Ascending aorta (tissue), 2 donors: ENCODE results near the gene TREM2. TPM values are rescaled to one million over a fixed set of nuclear protein-coding genes. Genes with fewer than 3 reads are reported as not detected.
"Not testable (repeated sequence)": the region's sequence is repeated elsewhere in the genome, so short reads cannot be mapped to it uniquely, and the experiment has no call there.

Source experiments
- DNase-seq, 2 donors: peaks; one replicate each; pipeline ENCODE4 v3.0.0-alpha.2; 2019; ENCODE audit warnings: low spot score in 2 of 2
- H3K27ac ChIP-seq, 2 donors: fragments of 200-600 bp; sonication (generic); one replicate each; pipeline ENCODE4 v1.5.1; 2016 to 2017; ENCODE audit warnings: mild to moderate bottlenecking in 1 of 2
- H3K27me3 ChIP-seq: fragments of 200-600 bp; sonication (generic); one replicate; pipeline ENCODE4 v1.5.1; 2017
- H3K36me3 ChIP-seq, 2 donors: fragments of 200-600 bp; sonication (generic); one replicate each; pipeline ENCODE4 v1.5.1; 2016
- H3K4me1 ChIP-seq, 2 donors: fragments of 200-600 bp; sonication (generic); one replicate each; pipeline ENCODE4 v1.5.1; 2016 to 2017; ENCODE audit warnings: mild to moderate bottlenecking in 1 of 2
- H3K4me3 ChIP-seq, 2 donors: fragments of 200-600 bp; sonication (generic); one replicate each; pipeline ENCODE4 v1.5.1; 2016 to 2017; ENCODE audit warnings: mild to moderate bottlenecking in 1 of 2
- H3K9me3 ChIP-seq, 2 donors: fragments of 200-600 bp; sonication (generic); one replicate each; pipeline ENCODE4 v1.5.1; 2016
- intact Hi-C: fragments of 100-400 bp; cut with DNase I; formaldehyde crosslinking; loops from one replicate; pipeline ENCODE4 v1.15.1; 2023
- total RNA-seq: library from RNA; depleted of rRNA; stranded (reverse); fragments of >200 nt; gene quantifications from one replicate; pipeline ENCODE4 v1.1.0, GENCODE V29; 2016
- TF ChIP-seq, protein P1 (sequence below), 3 experiments: fragments of 200-600 bp in 2 of 3; fragments of 450-650 bp in 1 of 3; sonication (generic) in 2 of 3; IDR thresholded peaks; one replicate each; pipeline ENCODE4 v1.5.1; 2016 to 2019; ENCODE audit warnings: antibody characterized with exemption in 3 of 3, mild to moderate bottlenecking in 1 of 3, moderate library complexity in 1 of 3

TREM2 gene
- total RNA-seq, 1 donor from 2014 or later, result 0.43 TPM

- no peak for DNase-seq
- intact Hi-C loops, result no loop called here
- Histone ChIP-seq H3K4me1 (no peaks in the 10 kb centered on the region), H3K27ac (no peak overlapping the region), H3K4me3 (no peak overlapping the region), H3K36me3 (no peaks in the 10 kb centered on the region), H3K27me3 (no peaks in the 10 kb centered on the region), H3K9me3 (no peaks in the 10 kb centered on the region)
- TF ChIP-seq, protein P1, sequence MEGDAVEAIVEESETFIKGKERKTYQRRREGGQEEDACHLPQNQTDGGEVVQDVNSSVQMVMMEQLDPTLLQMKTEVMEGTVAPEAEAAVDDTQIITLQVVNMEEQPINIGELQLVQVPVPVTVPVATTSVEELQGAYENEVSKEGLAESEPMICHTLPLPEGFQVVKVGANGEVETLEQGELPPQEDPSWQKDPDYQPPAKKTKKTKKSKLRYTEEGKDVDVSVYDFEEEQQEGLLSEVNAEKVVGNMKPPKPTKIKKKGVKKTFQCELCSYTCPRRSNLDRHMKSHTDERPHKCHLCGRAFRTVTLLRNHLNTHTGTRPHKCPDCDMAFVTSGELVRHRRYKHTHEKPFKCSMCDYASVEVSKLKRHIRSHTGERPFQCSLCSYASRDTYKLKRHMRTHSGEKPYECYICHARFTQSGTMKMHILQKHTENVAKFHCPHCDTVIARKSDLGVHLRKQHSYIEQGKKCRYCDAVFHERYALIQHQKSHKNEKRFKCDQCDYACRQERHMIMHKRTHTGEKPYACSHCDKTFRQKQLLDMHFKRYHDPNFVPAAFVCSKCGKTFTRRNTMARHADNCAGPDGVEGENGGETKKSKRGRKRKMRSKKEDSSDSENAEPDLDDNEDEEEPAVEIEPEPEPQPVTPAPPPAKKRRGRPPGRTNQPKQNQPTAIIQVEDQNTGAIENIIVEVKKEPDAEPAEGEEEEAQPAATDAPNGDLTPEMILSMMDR (IDR thresholded peaks at IDR 0.05), result no peak
Measured at GRCh38 chr6:41193884-41194283, 31.0 kb upstream of the TREM2 start.

DNA sequence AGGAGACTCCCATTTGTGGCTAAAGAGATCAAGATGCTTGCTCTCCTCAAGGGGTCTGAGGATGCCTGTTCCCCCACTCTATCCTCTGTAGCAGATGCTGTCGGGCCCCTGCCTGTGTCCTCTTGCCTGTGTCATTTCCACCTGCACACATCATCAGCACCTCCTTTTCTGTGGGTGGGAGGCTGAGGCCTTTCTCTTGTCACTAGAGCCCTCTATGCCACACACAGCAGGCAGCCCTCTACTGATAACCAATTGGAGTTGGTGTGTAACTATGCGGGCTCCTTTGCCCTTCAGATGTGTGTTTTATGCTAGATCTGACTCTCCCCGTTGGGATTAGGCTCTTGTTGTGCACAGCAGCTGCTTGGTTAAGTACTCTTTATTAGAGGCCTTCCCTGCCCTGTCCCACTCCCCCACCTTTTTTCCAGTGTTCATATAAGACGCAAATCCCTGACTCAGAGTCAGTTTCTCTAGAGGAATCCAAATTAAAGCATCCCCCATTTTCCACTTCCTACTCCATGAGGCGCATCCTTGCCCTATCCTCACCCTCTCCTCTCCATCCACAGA is 30.3 kb upstream of the TREM2 start:
- Histone ChIP-seq H3K4me3 (no peak overlapping the region), H3K4me1 (no peaks in the 10 kb centered on the region), H3K36me3 (no peaks in the 10 kb centered on the region), H3K9me3 (no peaks in the 10 kb centered on the region), H3K27ac (no peak overlapping the region), H3K27me3 (no peaks in the 10 kb centered on the region)
- no peak for DNase-seq
- TF ChIP-seq, protein P1 (IDR thresholded peaks at IDR 0.05), result no peak
- intact Hi-C loops, result no loop called here

DNA sequence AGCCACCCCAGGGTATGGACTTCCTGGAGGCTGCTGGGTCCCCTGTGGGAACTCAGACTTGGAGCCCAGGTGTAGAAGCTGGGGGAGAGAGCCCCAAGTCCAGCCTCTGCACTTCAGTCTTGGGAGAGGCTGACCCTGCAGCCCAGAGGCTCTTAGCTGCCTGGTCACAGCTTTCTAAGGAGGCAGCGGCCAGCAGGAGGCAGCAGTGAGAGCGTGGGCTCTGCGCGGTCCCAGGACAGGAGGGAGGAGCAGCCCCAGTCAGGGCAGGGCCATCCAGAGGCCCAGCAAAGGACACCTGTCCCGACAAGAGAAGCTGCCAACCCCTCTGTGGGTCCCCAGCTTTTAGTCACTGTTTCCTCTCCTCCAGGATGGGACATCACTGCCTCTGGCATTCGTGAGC is 28.7 kb upstream of the TREM2 start:
- no peaks in the 10 kb centered on the region for H3K4me1 ChIP-seq
- no peak overlapping the region for H3K27ac ChIP-seq
- intact Hi-C loops, result no loop called here
- H3K36me3 ChIP-seq, result no peaks in the 10 kb centered on the region
- DNase-seq, result no peak
- no peaks in the 10 kb centered on the region for H3K27me3 ChIP-seq
- no peak overlapping the region for H3K4me3 ChIP-seq
- H3K9me3 ChIP-seq, result no peaks in the 10 kb centered on the region
- TF ChIP-seq, protein P1 (IDR thresholded peaks at IDR 0.05), result peak in 1 of 3 experiments; percentile 24

DNA sequence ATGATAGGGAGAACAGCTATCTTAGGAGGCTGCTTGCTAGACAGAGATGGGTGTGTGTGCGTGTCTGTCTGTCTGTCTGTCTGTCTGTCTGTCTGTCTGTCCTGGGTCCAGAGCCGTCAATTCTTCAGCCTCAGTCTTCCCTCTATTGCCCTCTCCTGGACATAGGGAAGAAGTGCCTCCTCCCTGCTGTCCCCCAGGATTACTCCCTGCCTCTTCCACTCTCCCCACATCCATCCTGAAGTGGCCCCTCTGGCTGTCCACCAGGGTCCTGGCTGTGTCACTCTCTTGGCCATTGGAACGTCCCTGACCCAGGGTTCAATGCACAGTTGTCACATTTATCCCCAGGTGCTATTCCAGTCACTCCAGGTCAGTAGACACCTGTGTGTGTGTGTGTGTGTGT is 27.9 kb upstream of the TREM2 start:
- Histone ChIP-seq H3K4me3 (no peak overlapping the region), H3K4me1 (no peaks in the 10 kb centered on the region), H3K27ac (no peak overlapping the region), H3K36me3 (no peaks in the 10 kb centered on the region), H3K9me3 (no peaks in the 10 kb centered on the region), H3K27me3 (no peaks in the 10 kb centered on the region)
- TF ChIP-seq, protein P1 (IDR thresholded peaks at IDR 0.05), result no peak
- no peak for DNase-seq
- intact Hi-C loops, result no loop called here

- no peak for DNase-seq
- TF ChIP-seq, protein P1 (IDR thresholded peaks at IDR 0.05), result no peak
- Histone ChIP-seq H3K4me1 (no peaks in the 10 kb centered on the region), H3K4me3 (no peak overlapping the region), H3K9me3 (no peaks in the 10 kb centered on the region), H3K36me3 (no peaks in the 10 kb centered on the region), H3K27me3 (no peaks in the 10 kb centered on the region), H3K27ac (no peak overlapping the region)
- intact Hi-C loops, result no loop called here
Measured at GRCh38 chr6:41189967-41190366, 27.1 kb upstream of the TREM2 start.

GRCh38 chr6:41189046-41189445 is 26.1 kb upstream of the TREM2 start:
- DNase-seq, H3K4me3 ChIP-seq: not testable (repeated sequence)

More at GRCh38 chr6:41189046-41189445, 26.1 kb upstream of the TREM2 start:
- H3K9me3 ChIP-seq, H3K36me3 ChIP-seq, intact Hi-C loops, H3K4me1 ChIP-seq, H3K27me3 ChIP-seq, H3K27ac ChIP-seq: not testable (repeated sequence)
